GM19324 (cell line): ENCODE measurements around the gene SCN2B.

Experiments
- ATAC-seq: cut with Tn5 transposase; IDR thresholded peaks from one replicate; pipeline ENCODE4 v1.9.1; 2021; ENCODE audit warnings: mild to moderate bottlenecking, moderate library complexity; ENCODE audit not compliant: unreplicated experiment, low FRiP score

Gene SCN2B

GRCh38 chr11:118175993-118176777, at the start of gene SCN2B:
Gene SCN2B, minus strand, starts transcription at chr11:118176639. Its CDS starts 208 bp downstream, at chr11:118176431.
- no peak for ATAC-seq

GRCh38 chr11:118224511-118225188, 48.2 kb upstream of the SCN2B start, which contains the start of gene JAML:
Gene JAML, minus strand, starts transcription at chr11:118225011. Its CDS starts 10,145 bp downstream, at chr11:118214866.
- no peak for ATAC-seq

GRCh38 chr11:118223992-118224391, 47.6 kb upstream of the SCN2B start:
- no peak for ATAC-seq

- ATAC-seq = no peak
Observed at GRCh38 chr11:118223570-118223969, 47.1 kb upstream of the SCN2B start.

GRCh38 chr11:118222437-118222836, 46.0 kb upstream of the SCN2B start:
- ATAC-seq = no peak

GRCh38 chr11:118221419-118221818, 45.0 kb upstream of the SCN2B start:
- ATAC-seq = no peak

GRCh38 chr11:118219732-118220131, 43.3 kb upstream of the SCN2B start:
- no peak for ATAC-seq

GRCh38 chr11:118219244-118219643, 42.8 kb upstream of the SCN2B start:
- no peak for ATAC-seq

GRCh38 chr11:118217575-118217974, 41.1 kb upstream of the SCN2B start:
- ATAC-seq = no peak

- ATAC-seq = no peak
Observed at GRCh38 chr11:118216621-118217481, 40.4 kb upstream of the SCN2B start.

GRCh38 chr11:118215765-118216164, 39.3 kb upstream of the SCN2B start:
- no peak for ATAC-seq

GRCh38 chr11:118215262-118215661, 38.8 kb upstream of the SCN2B start:
- no peak for ATAC-seq

- ATAC-seq = peak; percentile 46
Observed at GRCh38 chr11:118214210-118214914, 37.9 kb upstream of the SCN2B start.

GRCh38 chr11:118213781-118214180, 37.3 kb upstream of the SCN2B start:
- no peak for ATAC-seq

- ATAC-seq = no peak
Observed at GRCh38 chr11:118213201-118213600, 36.8 kb upstream of the SCN2B start.

GRCh38 chr11:118212781-118213191, 36.3 kb upstream of the SCN2B start:
- no peak for ATAC-seq

GRCh38 chr11:118212131-118212725, 35.8 kb upstream of the SCN2B start:
- ATAC-seq = no peak

GRCh38 chr11:118211006-118211405, 34.6 kb upstream of the SCN2B start:
- ATAC-seq = no peak

- ATAC-seq = no peak
Observed at GRCh38 chr11:118210323-118210722, 33.9 kb upstream of the SCN2B start.

- ATAC-seq = no peak
Observed at GRCh38 chr11:118209033-118209432, 32.6 kb upstream of the SCN2B start.
